GM12878 (cell line): ENCODE measurements around the gene ATXN1. TPM values are rescaled to one million over a fixed set of nuclear protein-coding genes. Genes with fewer than 3 reads are reported as not detected.

Experiments
- CBX3 ChIP-seq: fragments of 200-600 bp; sonication (generic); IDR thresholded peaks from 2 replicates; pipeline ENCODE4 v1.6.1; 2016; ENCODE audit warnings: low read depth, borderline replicate concordance
- CHD1 ChIP-seq: IDR thresholded peaks from 2 replicates; pipeline ENCODE4 v1.6.1; 2012; ENCODE audit warnings: low read depth, low read length, improper control_type of control experiment
- CREM ChIP-seq: IDR thresholded peaks from 2 replicates; pipeline ENCODE4 v1.6.1; 2014; ENCODE audit warnings: antibody characterized with exemption, low read depth
- CUX1 ChIP-seq: IDR thresholded peaks from 2 replicates; pipeline ENCODE4 v1.6.1; 2012; ENCODE audit warnings: improper control_type of control experiment, low read depth, low read length; ENCODE audit not compliant: insufficient replicate concordance
- EED ChIP-seq: sonication (generic); IDR thresholded peaks from 2 replicates; pipeline ENCODE4 v1.6.1; 2016; ENCODE audit warnings: antibody characterized with exemption, low read depth
- EP300 ChIP-seq, 2 experiments: fragments of 150-350 bp in 1 of 2; IDR thresholded peaks; 2 replicates each; pipeline ENCODE4 v1.6.1; 2011 to 2012; ENCODE audit warnings: low read depth in 2 of 2, low read length in 2 of 2, borderline replicate concordance in 1 of 2, improper control_type of control experiment in 1 of 2, inconsistent platforms in 1 of 2; ENCODE audit not compliant: control insufficient read depth in 1 of 2
- IKZF2 ChIP-seq, 2 experiments: fragments of 450-650 bp; IDR thresholded peaks; 2 replicates each; pipeline ENCODE4 v1.6.1; 2017; ENCODE audit warnings: mild to moderate bottlenecking in 2 of 2, moderate library complexity in 2 of 2
- MTA2 ChIP-seq: fragments of 450-650 bp; IDR thresholded peaks from 2 replicates; pipeline ENCODE4 v1.6.1; 2016; ENCODE audit warnings: low read depth, mild to moderate bottlenecking, moderate library complexity
- MXI1 ChIP-seq: fragments of 150-350 bp; IDR thresholded peaks from 2 replicates; pipeline ENCODE4 v1.6.1; 2011; ENCODE audit warnings: low read depth, mild to moderate bottlenecking, inconsistent platforms, low read length, improper control_type of control experiment
- PRDM15 ChIP-seq: fragments of 450-650 bp; formaldehyde crosslinking; IDR thresholded peaks from 2 replicates; pipeline ENCODE4 v1.4.0; 2020; ENCODE audit warnings: mild to moderate bottlenecking, moderate library complexity
- RAD21 ChIP-seq: IDR thresholded peaks from 2 replicates; pipeline ENCODE4 v1.6.1; 2011; ENCODE audit warnings: mild to moderate bottlenecking, low read depth, low read length, moderate library complexity; ENCODE audit not compliant: insufficient read depth
- RB1 ChIP-seq: fragments of 450-650 bp; formaldehyde crosslinking; IDR thresholded peaks from 2 replicates; pipeline ENCODE4 v1.6.1; 2017; ENCODE audit warnings: mild to moderate bottlenecking, borderline replicate concordance
- RUNX3 ChIP-seq: IDR thresholded peaks from 2 replicates; pipeline ENCODE4 v1.6.1; 2012; ENCODE audit warnings: low read length, inconsistent platforms
- SMARCA5 ChIP-seq: fragments of 450-650 bp; IDR thresholded peaks from 2 replicates; pipeline ENCODE4 v1.6.1; 2017; ENCODE audit warnings: mild to moderate bottlenecking
- ZNF384 ChIP-seq: IDR thresholded peaks from 2 replicates; pipeline ENCODE4 v1.6.1; 2012; ENCODE audit warnings: low read depth, mild to moderate bottlenecking, low read length, improper control_type of control experiment, borderline replicate concordance
- ZNF592 ChIP-seq: fragments of 450-650 bp; IDR thresholded peaks from 2 replicates; pipeline ENCODE4 v1.6.1; 2017; ENCODE audit warnings: mild to moderate bottlenecking, moderate library complexity
- polyA plus RNA-seq, 11 experiments: library from polyadenylated mRNA; depleted of rRNA in 4 of 11; unstranded in 6 of 11; stranded (reverse) in 5 of 11; fragments of >200 nt; fragmentation: Nextera tagmentation in 4 of 11; fragmentation: Illumina TruSeq in 1 of 11; extraction: Ambion mirVana in 4 of 11; extraction: Trizol in 1 of 11; gene quantifications; 1 replicate in 1 of 11; 2 replicates in 10 of 11; pipeline versions ENCODE4 v1.2.1 to v1.2.3, GENCODE V29; 2011 to 2016; ENCODE audit warnings: inconsistent platforms in 2 of 11, missing spikeins in 2 of 11, low read depth in 1 of 11
- total RNA-seq, 4 experiments: library from RNA; depleted of rRNA in 3 of 4; stranded (reverse); fragments of >200 nt in 3 of 4; fragmentation: Illumina TruSeq in 1 of 4; extraction: Trizol in 1 of 4; gene quantifications; 2 replicates each; pipeline versions ENCODE4 v1.2.1 to v1.2.3, GENCODE V29; 2013 to 2021

Gene ATXN1
- total and polyA plus RNA-seq, 10 of the 15 experiments (the other 5 are each of a cell fraction or from before 2014, with no cell fraction given), result 12.2 to 51.2 (median 20.5) TPM

- TF ChIP-seq EP300 (IDR thresholded peaks at IDR 0.05; ENCODE audit: borderline replicate concordance in 1 of 2, control insufficient read depth in 1 of 2, low read depth in 2 of 2, low read length in 2 of 2) (peak; percentile 68 to 77; a peak in 3 of 4 replicates), RAD21 (peak; percentile 3; the same call in 1 of the 2 replicates), CHD1 (0 out of 2 replicates have a peak, but pooled peaks have one; percentile 66), CREM (peak; percentile 53; the same call in 1 of the 2 replicates), RB1 (no peak), CBX3 (no peak), CUX1 (no peak), ZNF384 (peak; percentile 66; the same call in 1 of the 2 replicates), MTA2 (peak; percentile 51), IKZF2 (IDR thresholded peaks at IDR 0.05) (peak; percentile 32 to 59; a peak in 3 of 4 replicates), MXI1 (0 out of 2 replicates have a peak, but pooled peaks have one; percentile 60), SMARCA5 (peak; percentile 12; the same call in 1 of the 2 replicates), EED (0 out of 2 replicates have a peak, but pooled peaks have one; percentile 33), ZNF592 (no peak), RUNX3 (peak; percentile 72), PRDM15 (CRISPR knock-in tag) (no peak)
Observed at GRCh38 chr6:16481697-16482399, 279.4 kb downstream of the ATXN1 start (continued).
